OCI-LY1 (cell line): ENCODE measurements around the gene PODXL2.

ENCODE experiments used
- EZH2 ChIP-seq: fragments of 200-600 bp; sonication (generic), shearing (Covaris generic); IDR thresholded peaks from 2 replicates; pipeline ENCODE4 v1.8.0; 2017; ENCODE audit warnings: borderline replicate concordance, mixed run types, mild to moderate bottlenecking, antibody characterized with exemption, low read length, moderate library complexity, mixed read lengths
- TF ChIP-seq, protein P1 (sequence below): fragments of 200-600 bp; sonication (generic), shearing (Covaris generic); IDR thresholded peaks from 2 replicates; pipeline ENCODE4 v1.5.1; 2017; ENCODE audit warnings: mild to moderate bottlenecking, antibody characterized with exemption, low read length, moderate library complexity, mixed read lengths

GRCh38 chr3:127698286-127698685 is 69.3 kb downstream of the PODXL2 start:
- TF ChIP-seq, protein P1, sequence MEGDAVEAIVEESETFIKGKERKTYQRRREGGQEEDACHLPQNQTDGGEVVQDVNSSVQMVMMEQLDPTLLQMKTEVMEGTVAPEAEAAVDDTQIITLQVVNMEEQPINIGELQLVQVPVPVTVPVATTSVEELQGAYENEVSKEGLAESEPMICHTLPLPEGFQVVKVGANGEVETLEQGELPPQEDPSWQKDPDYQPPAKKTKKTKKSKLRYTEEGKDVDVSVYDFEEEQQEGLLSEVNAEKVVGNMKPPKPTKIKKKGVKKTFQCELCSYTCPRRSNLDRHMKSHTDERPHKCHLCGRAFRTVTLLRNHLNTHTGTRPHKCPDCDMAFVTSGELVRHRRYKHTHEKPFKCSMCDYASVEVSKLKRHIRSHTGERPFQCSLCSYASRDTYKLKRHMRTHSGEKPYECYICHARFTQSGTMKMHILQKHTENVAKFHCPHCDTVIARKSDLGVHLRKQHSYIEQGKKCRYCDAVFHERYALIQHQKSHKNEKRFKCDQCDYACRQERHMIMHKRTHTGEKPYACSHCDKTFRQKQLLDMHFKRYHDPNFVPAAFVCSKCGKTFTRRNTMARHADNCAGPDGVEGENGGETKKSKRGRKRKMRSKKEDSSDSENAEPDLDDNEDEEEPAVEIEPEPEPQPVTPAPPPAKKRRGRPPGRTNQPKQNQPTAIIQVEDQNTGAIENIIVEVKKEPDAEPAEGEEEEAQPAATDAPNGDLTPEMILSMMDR, result no peak
- no peak for TF ChIP-seq EZH2
